Activated CD8-positive, alpha-beta memory T cell treated with anti-CD3 and anti-CD28 coated beads, Interleukin-2, amount 50 U/mL, for 1 hour (primary cell): ENCODE data around the gene FARSA.
A peak's percentile ranks its signal among the peaks of the same experiment; 100 is the strongest.
"Not testable (repeated sequence)": the region's sequence is repeated elsewhere in the genome, so short reads cannot be mapped to it uniquely, and the experiment has no call there.

Source experiments
- DNase-seq: peaks from one replicate; pipeline ENCODE4 v3.0.0-alpha.2; 2020; ENCODE audit errors: extremely low read depth

The FARSA gene

DNA sequence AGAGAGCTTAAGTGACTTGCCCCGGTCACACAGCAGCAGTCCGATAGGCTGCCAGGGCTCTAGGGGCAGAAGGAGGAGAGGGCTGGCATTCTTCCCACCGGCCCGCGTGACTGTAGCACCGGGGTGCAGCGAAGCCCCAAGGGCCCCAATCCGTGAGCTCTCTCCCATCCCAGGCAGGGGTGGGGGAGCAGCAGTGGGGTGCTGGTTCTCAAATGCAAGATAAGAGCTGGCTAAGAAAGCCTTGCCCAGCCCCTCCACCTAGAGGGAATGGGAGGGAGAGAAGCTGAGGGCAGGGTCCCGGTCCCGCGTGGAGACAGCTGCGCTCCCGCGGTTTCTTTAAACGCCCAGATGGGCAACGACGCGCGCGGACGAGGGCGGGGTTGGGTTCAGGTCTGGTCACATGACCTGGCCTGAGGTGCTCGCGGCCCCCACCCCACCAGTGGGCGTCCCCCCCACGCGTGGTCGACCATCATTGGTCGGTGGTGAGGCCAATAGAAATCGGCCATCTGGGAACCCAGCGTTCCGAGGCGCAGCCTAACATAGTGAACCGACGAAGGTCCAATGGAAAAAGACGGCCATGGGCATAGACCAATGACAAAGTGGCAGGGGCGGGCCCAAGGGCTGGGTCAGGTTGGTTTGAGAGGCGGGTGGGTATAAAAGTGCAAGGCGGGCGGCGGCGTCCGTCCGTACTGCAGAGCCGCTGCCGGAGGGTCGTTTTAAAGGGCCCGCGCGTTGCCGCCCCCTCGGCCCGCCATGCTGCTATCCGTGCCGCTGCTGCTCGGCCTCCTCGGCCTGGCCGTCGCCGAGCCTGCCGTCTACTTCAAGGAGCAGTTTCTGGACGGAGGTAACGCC lies 4.6 kb upstream of the FARSA start, which contains the start of gene CALR:
Gene CALR (plus strand): TSS at position 683 of the 852 bp plus-strand sequence. CDS start 71 bp downstream, at position 754.
- peak; percentile 100 for DNase-seq

DNA sequence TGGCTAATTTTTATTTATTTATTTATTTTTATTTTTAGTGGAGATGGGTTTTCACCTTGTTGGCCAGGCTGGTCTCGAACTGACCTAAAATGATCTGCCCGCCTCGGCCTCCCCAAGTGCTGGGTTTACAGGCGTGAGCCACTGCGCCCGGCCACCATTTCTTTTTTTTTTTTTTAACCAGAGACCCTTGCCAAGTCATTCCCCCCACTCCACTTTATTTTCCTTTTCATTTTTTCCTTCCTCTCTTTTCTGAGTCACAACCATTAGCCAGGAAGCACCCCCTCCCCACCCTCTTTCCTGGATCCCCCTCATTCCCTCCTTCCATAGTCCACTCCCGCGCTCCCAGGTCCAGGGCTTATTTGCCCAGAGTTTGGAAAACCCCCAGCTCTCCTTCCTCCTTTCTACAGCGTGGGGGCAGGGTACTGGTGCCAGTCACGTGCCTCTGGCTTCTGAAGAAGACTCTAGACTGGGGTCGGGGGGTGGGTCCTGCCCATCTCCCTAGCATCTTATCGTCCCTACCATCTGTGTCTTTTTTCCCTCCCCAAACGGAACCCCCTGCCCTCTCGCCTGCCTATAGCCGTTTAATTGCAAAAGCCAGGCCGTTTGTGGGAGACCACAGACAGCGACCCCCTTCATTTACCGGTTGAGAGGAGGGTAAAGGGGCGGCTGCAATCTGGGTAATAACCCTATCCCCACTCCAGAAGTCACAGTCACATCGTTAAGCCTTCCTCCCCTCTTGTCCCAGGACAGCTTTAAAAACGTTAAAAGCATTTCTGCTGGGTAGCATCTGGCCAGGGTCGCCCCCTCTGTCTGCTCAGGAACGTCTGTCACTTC lies 3.8 kb upstream of the FARSA start:
- no peak for DNase-seq

- no peak for DNase-seq
Measured at GRCh38 chr19:12936582-12936981, 3.1 kb upstream of the FARSA start.

- no peak for DNase-seq
Measured at GRCh38 chr19:12935071-12935470, 1.6 kb upstream of the FARSA start.

GRCh38 chr19:12932392-12933286 lies 872 bp downstream of the FARSA start:
- DNase-seq = no peak

DNA sequence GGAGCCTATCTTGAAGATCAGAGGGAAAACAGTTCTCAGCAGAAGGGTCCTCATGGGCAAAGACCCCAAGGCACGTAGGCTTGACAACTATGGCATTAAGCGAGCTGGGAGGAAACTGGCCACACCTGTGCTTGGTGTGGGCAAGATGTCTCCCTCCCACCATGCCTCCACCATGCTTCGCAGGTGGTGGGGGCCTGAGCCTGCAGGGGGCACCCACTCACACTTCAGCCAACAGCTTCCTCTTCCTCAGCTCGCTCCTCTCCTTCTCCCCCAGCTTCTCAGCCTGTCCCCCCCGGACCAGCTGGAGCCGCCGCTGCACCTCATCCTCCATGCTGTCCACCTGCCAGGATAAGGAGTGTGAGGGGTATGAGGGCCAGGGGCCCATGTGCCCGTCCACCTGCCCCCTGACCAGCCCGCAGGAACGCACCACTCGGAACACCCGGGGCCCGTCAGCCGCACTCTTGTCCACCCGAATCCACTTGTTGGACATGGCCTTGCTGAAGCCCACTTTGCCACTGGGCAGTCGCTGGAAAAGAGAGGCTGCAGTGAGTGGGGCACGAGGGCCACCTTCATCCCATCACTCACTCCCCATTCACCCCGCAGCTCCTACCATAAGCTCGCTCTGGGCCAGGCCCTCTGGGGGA lies 3.4 kb downstream of the FARSA start:
- DNase-seq = no peak

DNA sequence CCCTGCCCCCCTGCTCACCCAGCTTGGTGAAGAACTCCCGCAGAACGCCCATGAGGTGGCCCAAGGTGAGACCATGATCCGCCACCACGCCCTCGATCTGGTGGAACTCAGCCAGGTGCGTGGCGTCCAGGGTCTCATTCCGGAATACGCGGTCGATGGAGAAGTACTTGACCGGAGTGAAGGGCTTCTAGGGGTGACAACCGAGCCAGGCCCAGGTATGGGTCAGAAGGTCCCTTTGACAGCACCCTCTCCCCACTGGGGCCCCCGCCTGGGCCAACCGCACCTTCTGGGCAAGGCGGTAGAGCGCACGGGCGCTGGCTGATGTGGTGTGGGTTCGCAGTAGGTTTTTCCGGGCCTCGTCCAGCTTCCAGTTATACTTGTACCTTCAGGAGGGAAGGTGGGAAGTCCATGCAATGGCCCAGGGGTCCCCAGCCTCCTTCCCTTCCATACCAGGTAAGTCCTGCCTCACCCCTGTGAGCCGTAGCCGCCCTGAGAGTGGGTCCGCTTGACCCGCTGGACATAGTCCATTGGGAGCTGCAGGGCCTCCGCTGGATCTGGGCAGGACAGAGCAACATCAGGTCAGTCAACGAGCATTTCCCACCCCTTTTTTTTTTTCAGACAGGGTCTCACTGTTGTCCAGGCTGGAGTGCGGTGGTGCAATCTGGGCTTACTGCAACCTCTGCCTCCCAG lies 8.7 kb downstream of the FARSA start:
- DNase-seq = no peak

DNA sequence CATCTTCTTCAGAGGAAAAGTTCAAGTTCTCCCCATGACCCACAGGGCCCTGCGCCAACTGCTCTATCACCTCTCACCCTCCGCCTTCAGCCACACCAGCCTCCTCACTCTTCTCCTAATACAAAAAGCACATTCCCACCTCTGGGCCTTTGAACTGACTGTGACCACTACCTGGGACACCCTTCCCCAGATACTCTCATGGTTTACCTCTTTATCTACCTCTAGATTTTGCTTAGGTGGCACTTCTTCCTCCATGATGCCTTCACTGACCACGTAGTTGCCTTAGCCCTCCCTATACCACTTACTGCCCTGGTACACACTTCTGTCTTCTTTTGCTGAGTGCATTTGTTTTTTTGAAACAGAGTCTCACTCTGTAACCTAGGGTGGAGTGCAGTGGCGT lies 10.6 kb downstream of the FARSA start:
- no peak for DNase-seq

GRCh38 chr19:12921047-12921446 lies 12.5 kb downstream of the FARSA start:
- no peak for DNase-seq

DNA sequence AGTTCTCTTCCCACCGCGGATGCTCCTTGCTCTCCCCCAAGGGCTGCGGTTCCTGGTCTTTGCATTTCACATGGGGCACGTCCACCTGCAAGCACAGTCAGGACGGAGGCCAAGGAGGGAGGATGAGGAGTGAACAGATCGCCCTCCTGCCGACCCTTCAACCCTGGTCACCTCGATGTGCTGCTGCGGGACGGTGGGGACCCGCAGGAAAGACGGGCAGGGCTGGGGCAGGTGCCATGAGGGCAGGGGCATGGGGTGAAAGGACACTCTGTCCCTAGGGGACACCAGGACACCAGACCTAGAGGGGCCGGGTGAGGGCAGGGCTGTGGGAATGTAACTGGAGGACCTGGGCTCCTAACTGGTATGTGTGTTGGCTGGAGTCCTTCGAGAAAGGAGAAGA lies 15.3 kb downstream of the FARSA start:
- no peak for DNase-seq

GRCh38 chr19:12915860-12916259 lies 17.7 kb downstream of the FARSA start:
- DNase-seq = not testable (repeated sequence)

GRCh38 chr19:12913851-12914690 lies 19.4 kb downstream of the FARSA start:
- no peak for DNase-seq

GRCh38 chr19:12913011-12913561 lies 20.4 kb downstream of the FARSA start:
- DNase-seq = no peak

DNA sequence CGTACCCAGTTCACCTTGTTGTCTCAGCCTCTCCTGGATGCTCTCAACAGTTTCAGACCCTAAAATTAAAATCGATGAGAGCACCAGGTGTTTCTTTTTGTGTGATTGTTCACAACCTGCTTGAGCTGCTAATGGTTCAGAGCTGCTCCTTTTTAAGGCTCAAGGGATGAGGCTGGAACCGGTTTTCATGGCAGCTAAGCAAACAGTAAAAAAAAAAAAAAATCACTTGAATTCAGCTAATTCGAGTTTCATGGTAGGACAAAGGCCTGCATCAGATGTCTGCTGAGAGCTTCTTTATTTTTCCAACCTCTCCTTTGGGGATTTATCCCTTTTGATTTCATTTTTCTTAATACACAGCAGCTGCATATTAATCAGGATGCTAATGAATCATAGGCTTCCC lies 20.9 kb downstream of the FARSA start:
- no peak for DNase-seq

DNA sequence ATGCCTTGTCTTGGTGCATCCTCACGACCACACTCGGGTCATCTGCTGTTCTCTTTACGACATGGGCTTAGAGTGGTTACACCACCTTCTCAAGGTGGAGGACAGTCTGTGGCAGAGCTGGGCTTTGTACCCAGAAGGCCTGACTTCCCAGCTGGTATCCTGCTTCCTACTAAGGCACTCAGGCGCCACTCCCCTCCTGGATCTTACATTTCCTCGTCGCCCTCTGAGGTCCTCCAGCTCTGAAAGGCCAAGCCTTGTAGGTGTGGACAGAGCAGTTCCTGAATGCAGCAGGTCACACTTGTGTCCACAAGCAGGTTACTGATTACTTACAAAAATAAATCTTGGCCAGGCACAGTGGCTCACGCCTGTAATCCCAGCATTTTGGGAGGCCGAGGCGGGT lies 26.3 kb downstream of the FARSA start:
- DNase-seq = no peak

- no peak for DNase-seq
Measured at GRCh38 chr19:12899891-12900518, 33.5 kb downstream of the FARSA start.

- DNase-seq = no peak
Measured at GRCh38 chr19:12896460-12896859, 37.1 kb downstream of the FARSA start.

DNA sequence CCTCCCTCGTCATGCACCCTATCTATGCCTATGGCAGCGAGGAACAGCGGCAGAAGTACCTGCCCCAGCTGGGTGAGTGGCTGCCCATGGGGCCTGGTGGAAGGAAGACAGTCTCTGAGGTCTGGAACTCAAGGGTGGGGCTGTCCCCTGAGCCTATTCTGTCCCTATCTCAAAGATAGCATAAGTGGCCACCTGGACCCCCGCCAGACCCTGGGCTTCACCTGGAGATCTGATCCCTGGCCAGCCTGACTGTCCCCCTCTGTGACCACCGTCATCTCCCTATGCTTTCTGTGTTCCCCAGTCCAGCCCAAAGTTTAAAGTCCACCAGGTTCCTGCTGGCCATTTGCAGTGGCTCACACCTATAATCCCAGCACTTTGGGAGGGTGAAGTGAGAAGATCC lies 39.9 kb downstream of the FARSA start:
- no peak for DNase-seq

DNA sequence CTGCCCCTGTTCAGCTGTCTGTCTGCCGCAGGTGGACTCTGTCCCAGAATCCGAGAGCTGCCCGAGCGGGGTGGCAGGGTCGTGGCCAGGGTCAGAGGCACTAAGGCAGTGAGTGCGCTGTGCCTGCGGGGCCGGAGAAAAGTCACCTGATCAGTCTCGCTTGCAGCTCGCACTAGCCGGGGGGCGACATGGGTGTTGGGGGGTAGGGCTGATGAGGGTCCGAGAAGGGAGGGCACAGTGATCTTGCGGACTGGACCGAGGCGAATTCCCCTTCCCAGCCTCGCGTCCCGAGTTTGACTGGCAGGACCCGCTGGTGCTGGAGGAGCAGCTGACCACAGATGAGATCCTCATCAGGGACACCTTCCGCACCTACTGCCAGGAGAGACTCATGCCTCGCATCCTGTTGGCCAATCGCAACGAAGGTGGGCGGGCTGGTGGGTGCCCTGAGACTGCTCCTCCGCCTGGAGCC lies 41.9 kb downstream of the FARSA start:
- no peak for DNase-seq
